OCI-LY7 (cell line): ENCODE measurements around the gene VAMP1. TPM values are rescaled to one million over a fixed set of nuclear protein-coding genes. Genes with fewer than 3 reads are reported as not detected.

Source experiments
- BruUV-seq: library from RNA; stranded (reverse); fragments of 400-500 nt; replicated peaks from 2 replicates; lab custom pipeline; 2021; lab: Mats Ljungman, UMichigan
- CTCF ChIA-PET: fragments of 300-600 bp; sonication (Branson Sonifier 250); formaldehyde crosslinking; loops from one replicate; lab custom pipeline; 2022; ENCODE audit warnings: antibody characterized with exemption; ENCODE audit not compliant: unreplicated experiment; lab: Charles Lee
- POLR2A ChIA-PET: fragments of 300-600 bp; sonication (Branson Sonifier 250); formaldehyde crosslinking; loops from one replicate; lab custom pipeline; 2022; ENCODE audit warnings: antibody characterized with exemption; lab: Charles Lee
- DNase-seq: peaks from one replicate; pipeline ENCODE4 v3.0.0-alpha.2; 2015; ENCODE audit warnings: low spot score
- H2AFZ ChIP-seq: fragments of 200-600 bp; sonication (generic), shearing (Covaris generic); 2 replicates; pipeline ENCODE4 v1.6.1; 2014; ENCODE audit warnings: mild to moderate bottlenecking, antibody characterized with exemption, low read length, moderate library complexity
- H3K27ac ChIP-seq: fragments of 200-600 bp; sonication (generic); 2 replicates; pipeline ENCODE4 v1.5.1; 2014; ENCODE audit warnings: mixed run types, low read depth, mild to moderate bottlenecking, moderate library complexity, low read length, inconsistent platforms; ENCODE audit not compliant: poor library complexity, severe bottlenecking
- H3K36me3 ChIP-seq: fragments of 200-600 bp; sonication (generic); 2 replicates; pipeline ENCODE4 v1.6.1; 2014; ENCODE audit warnings: mild to moderate bottlenecking, antibody characterized with exemption, low read length, moderate library complexity, mixed read lengths; ENCODE audit not compliant: insufficient read depth
- H3K4me1 ChIP-seq: fragments of 200-600 bp; sonication (generic); 2 replicates; pipeline ENCODE4 v1.5.1; 2014; ENCODE audit warnings: mild to moderate bottlenecking, low read length; ENCODE audit not compliant: insufficient read depth, poor library complexity, severe bottlenecking
- H3K4me2 ChIP-seq: fragments of 200-600 bp; sonication (generic); 2 replicates; pipeline ENCODE4 v1.6.1; 2014; ENCODE audit warnings: mild to moderate bottlenecking, low read length
- H3K4me3 ChIP-seq: fragments of 200-600 bp; sonication (generic); 2 replicates; pipeline ENCODE4 v1.5.1; 2014; ENCODE audit warnings: mild to moderate bottlenecking, low read depth, low read length; ENCODE audit not compliant: poor library complexity, severe bottlenecking
- H3K79me2 ChIP-seq: fragments of 200-600 bp; sonication (generic); 2 replicates; pipeline ENCODE4 v1.6.1; 2016; ENCODE audit warnings: low read depth, mild to moderate bottlenecking, low read length, moderate library complexity, mixed read lengths; ENCODE audit not compliant: insufficient read depth
- H3K9me2 ChIP-seq: fragments of 200-600 bp; sonication (generic); 2 replicates; pipeline ENCODE4 v1.6.1; 2016; ENCODE audit warnings: mild to moderate bottlenecking, low read length, mixed read lengths; ENCODE audit not compliant: insufficient read depth
- H3K9me3 ChIP-seq: fragments of 200-600 bp; sonication (generic); 2 replicates; pipeline ENCODE4 v1.6.1; 2014; ENCODE audit warnings: mild to moderate bottlenecking, mixed run types, low read length, mixed read lengths
- H4K20me1 ChIP-seq: fragments of 200-600 bp; sonication (generic); 2 replicates; pipeline ENCODE4 v1.6.1; 2014; ENCODE audit warnings: mild to moderate bottlenecking, antibody characterized with exemption, low read length, moderate library complexity, mixed read lengths; ENCODE audit not compliant: insufficient read depth
- EZH2phosphoT487 ChIP-seq: fragments of 200-600 bp; sonication (generic); IDR thresholded peaks from 2 replicates; pipeline ENCODE4 v1.6.1; 2018; ENCODE audit warnings: low read depth, borderline replicate concordance, mild to moderate bottlenecking, mixed run types, antibody characterized with exemption, low read length, moderate library complexity, mixed read lengths
- intact Hi-C: fragments of 100-400 bp; cut with micrococcal nuclease; formaldehyde crosslinking; loops from one replicate; pipeline ENCODE4 v1.10.0; 2022; ENCODE audit not compliant: unreplicated experiment
- total RNA-seq, 2 experiments: library from RNA; depleted of rRNA in 1 of 2; stranded (reverse); fragments of >200 nt in 1 of 2; shearing (Covaris generic) in 1 of 2; gene quantifications; 2 replicates each; pipeline ENCODE4 v1.2.3, GENCODE V29; 2014 to 2022
- TF ChIP-seq, protein P1 (sequence below): fragments of 200-600 bp; sonication (generic); conservative IDR thresholded peaks from 2 replicates; pipeline ENCODE4 v1.5.1; 2014; ENCODE audit warnings: mild to moderate bottlenecking, antibody characterized with exemption, low read length, moderate library complexity, mixed read lengths

VAMP1 gene
- total RNA-seq, 2 experiments from 2014 or later: 46.9 to 86.0 TPM

- peaks cover 38% of the 10 kb centered on the region for H3K4me1 ChIP-seq
- CTCF ChIA-PET: no interaction called here
Measured at GRCh38 chr12:6437586-6437985, 32.9 kb downstream of the VAMP1 start.

GRCh38 chr12:6435961-6436715 is 34.3 kb downstream of the VAMP1 start:
- H3K4me2 ChIP-seq: no peak overlapping the region
- CTCF ChIA-PET: interaction anchor here (0.6 kb wide), 1 partner anchor 32 kb away, joined by 4 read pairs; no protein-coding TSS in a partner anchor
- no peak overlapping the region for H2AFZ ChIP-seq
- no peak overlapping the region for H3K4me3 ChIP-seq
- no peaks in the 10 kb centered on the region for H3K36me3 ChIP-seq
- no peak overlapping the region for H3K27ac ChIP-seq
- no peak for DNase-seq
- H3K9me3 ChIP-seq: no peaks in the 10 kb centered on the region
- POLR2A ChIA-PET: no interaction called here
- no peaks in the 10 kb centered on the region for H3K79me2 ChIP-seq
- H3K4me1 ChIP-seq: peaks cover 38% of the 10 kb centered on the region
- TF ChIP-seq, protein P1, sequence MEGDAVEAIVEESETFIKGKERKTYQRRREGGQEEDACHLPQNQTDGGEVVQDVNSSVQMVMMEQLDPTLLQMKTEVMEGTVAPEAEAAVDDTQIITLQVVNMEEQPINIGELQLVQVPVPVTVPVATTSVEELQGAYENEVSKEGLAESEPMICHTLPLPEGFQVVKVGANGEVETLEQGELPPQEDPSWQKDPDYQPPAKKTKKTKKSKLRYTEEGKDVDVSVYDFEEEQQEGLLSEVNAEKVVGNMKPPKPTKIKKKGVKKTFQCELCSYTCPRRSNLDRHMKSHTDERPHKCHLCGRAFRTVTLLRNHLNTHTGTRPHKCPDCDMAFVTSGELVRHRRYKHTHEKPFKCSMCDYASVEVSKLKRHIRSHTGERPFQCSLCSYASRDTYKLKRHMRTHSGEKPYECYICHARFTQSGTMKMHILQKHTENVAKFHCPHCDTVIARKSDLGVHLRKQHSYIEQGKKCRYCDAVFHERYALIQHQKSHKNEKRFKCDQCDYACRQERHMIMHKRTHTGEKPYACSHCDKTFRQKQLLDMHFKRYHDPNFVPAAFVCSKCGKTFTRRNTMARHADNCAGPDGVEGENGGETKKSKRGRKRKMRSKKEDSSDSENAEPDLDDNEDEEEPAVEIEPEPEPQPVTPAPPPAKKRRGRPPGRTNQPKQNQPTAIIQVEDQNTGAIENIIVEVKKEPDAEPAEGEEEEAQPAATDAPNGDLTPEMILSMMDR: no peak
- TF ChIP-seq EZH2phosphoT487: no peak
- BruUV-seq: no TSS peak
- no peaks in the 10 kb centered on the region for H3K9me2 ChIP-seq
- no peaks in the 10 kb centered on the region for H4K20me1 ChIP-seq
- intact Hi-C loops: no loop called here

More at GRCh38 chr12:6437586-6437985, 32.9 kb downstream of the VAMP1 start:
- no TSS peak for BruUV-seq
- no peaks in the 10 kb centered on the region for H3K9me3 ChIP-seq
- no peaks in the 10 kb centered on the region for H3K79me2 ChIP-seq
- no peak overlapping the region for H2AFZ ChIP-seq
- intact Hi-C loops: no loop called here
- H3K27ac ChIP-seq: no peak overlapping the region
- no peaks in the 10 kb centered on the region for H3K36me3 ChIP-seq
- no peaks in the 10 kb centered on the region for H4K20me1 ChIP-seq
- H3K4me2 ChIP-seq: no peak overlapping the region
- TF ChIP-seq EZH2phosphoT487: no peak
- TF ChIP-seq, protein P1: no peak
- POLR2A ChIA-PET: interaction anchor here (0.6 to 0.7 kb wide), 2 partner anchors 194 to 1540 kb away, joined by 3 read pairs; no protein-coding TSS in a partner anchor
- no peak for DNase-seq
- no peaks in the 10 kb centered on the region for H3K9me2 ChIP-seq
- H3K4me3 ChIP-seq: no peak overlapping the region
